NB4 (cell line): ENCODE results near the gene TMPRSS11E.

ENCODE experiments used
- MAX ChIP-seq: IDR thresholded peaks from 2 replicates; pipeline ENCODE4 v1.6.1; 2011; ENCODE audit warnings: low read depth, low read length
- MYC ChIP-seq: IDR thresholded peaks from 2 replicates; pipeline ENCODE4 v1.6.1; 2011; ENCODE audit warnings: low read depth, low read length
- POLR2A ChIP-seq: IDR thresholded peaks from 2 replicates; pipeline ENCODE4 v1.6.1; 2011; ENCODE audit warnings: mild to moderate bottlenecking; ENCODE audit not compliant: insufficient read length; ENCODE audit errors: extremely low read depth
- TF ChIP-seq, protein P1 (sequence below): IDR thresholded peaks from one replicate; pipeline ENCODE4 v1.5.1; 2012; ENCODE audit warnings: low read depth, low read length

DNA sequence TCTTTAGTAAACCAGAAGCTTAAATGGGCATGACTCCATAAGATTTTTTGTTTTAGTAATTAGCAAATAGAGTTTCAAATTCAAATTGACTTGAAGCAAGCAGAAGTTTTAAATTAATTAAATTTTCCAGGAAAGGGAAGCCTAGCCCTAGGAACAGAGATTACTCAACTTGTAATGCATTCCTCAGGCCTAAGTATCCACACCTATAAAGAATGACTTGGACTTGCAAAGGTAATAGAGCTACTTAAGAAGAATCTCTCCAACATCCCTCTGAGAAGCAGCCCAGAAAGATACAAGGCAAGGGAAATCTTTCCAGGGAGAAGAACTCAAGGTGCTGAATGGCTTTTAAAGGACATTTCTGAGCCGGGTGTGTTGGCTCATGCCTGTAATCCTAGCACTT is 16.9 kb upstream of the TMPRSS11E start:
- TF ChIP-seq, protein P1, sequence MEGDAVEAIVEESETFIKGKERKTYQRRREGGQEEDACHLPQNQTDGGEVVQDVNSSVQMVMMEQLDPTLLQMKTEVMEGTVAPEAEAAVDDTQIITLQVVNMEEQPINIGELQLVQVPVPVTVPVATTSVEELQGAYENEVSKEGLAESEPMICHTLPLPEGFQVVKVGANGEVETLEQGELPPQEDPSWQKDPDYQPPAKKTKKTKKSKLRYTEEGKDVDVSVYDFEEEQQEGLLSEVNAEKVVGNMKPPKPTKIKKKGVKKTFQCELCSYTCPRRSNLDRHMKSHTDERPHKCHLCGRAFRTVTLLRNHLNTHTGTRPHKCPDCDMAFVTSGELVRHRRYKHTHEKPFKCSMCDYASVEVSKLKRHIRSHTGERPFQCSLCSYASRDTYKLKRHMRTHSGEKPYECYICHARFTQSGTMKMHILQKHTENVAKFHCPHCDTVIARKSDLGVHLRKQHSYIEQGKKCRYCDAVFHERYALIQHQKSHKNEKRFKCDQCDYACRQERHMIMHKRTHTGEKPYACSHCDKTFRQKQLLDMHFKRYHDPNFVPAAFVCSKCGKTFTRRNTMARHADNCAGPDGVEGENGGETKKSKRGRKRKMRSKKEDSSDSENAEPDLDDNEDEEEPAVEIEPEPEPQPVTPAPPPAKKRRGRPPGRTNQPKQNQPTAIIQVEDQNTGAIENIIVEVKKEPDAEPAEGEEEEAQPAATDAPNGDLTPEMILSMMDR = no peak
- TF ChIP-seq POLR2A (no peak), MAX (no peak), MYC (no peak)
